ENCODE measurements around the gene RASD2.

- TF ChIP-seq, protein P1, sequence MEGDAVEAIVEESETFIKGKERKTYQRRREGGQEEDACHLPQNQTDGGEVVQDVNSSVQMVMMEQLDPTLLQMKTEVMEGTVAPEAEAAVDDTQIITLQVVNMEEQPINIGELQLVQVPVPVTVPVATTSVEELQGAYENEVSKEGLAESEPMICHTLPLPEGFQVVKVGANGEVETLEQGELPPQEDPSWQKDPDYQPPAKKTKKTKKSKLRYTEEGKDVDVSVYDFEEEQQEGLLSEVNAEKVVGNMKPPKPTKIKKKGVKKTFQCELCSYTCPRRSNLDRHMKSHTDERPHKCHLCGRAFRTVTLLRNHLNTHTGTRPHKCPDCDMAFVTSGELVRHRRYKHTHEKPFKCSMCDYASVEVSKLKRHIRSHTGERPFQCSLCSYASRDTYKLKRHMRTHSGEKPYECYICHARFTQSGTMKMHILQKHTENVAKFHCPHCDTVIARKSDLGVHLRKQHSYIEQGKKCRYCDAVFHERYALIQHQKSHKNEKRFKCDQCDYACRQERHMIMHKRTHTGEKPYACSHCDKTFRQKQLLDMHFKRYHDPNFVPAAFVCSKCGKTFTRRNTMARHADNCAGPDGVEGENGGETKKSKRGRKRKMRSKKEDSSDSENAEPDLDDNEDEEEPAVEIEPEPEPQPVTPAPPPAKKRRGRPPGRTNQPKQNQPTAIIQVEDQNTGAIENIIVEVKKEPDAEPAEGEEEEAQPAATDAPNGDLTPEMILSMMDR (IDR thresholded peaks at IDR 0.05 in 4 of 5, conservative IDR thresholded peaks at IDR 0.05 in 1 of 5) = no peak
- no peak for TF ChIP-seq POLR2A (IDR thresholded peaks at IDR 0.05)
These were observed 37.4 kb downstream of the RASD2 start for GRCh38 chr22:35577799-35578659.

All from gastrocnemius medialis (tissue), 4 donors.